SK-N-SH (cell line): ENCODE results near the gene LARGE1.

Source experiments
- CHD2 ChIP-seq: fragments of 150-350 bp; IDR thresholded peaks from 2 replicates; pipeline ENCODE4 v1.6.1; 2018; ENCODE audit warnings: low read length; ENCODE audit not compliant: partially characterized antibody
- CTCF ChIP-seq: fragments of 200-600 bp; sonication (generic); IDR thresholded peaks from 2 replicates; pipeline ENCODE4 v1.6.1; 2017; ENCODE audit warnings: antibody characterized with exemption, mild to moderate bottlenecking, moderate library complexity
- EP300 ChIP-seq, 2 experiments: IDR thresholded peaks; 2 replicates each; pipeline versions ENCODE4 v1.4.0 to v1.6.1; 2012; ENCODE audit warnings: borderline replicate concordance in 1 of 2, low read depth in 1 of 2, low read length in 1 of 2
- EZH2phosphoT487 ChIP-seq: fragments of 200-600 bp; sonication (generic); IDR thresholded peaks from 2 replicates; pipeline ENCODE4 v1.6.1; 2017; ENCODE audit warnings: low read depth, mixed run types, mild to moderate bottlenecking, antibody characterized with exemption, moderate library complexity, borderline replicate concordance
- GABPA ChIP-seq: IDR thresholded peaks from 2 replicates; pipeline ENCODE4 v1.4.0; 2012; ENCODE audit warnings: low read depth, mild to moderate bottlenecking
- PBX3 ChIP-seq: IDR thresholded peaks from 2 replicates; pipeline ENCODE4; 2012
- POLR2AphosphoS5 ChIP-seq: IDR thresholded peaks from 2 replicates; pipeline ENCODE4 v1.6.1; 2012; ENCODE audit warnings: low read depth, low read length
- RAD21 ChIP-seq: IDR thresholded peaks from 2 replicates; pipeline ENCODE4 v1.6.1; 2012; ENCODE audit warnings: mild to moderate bottlenecking, low read length
- RCOR1 ChIP-seq: fragments of 150-350 bp; IDR thresholded peaks from 2 replicates; pipeline ENCODE4 v1.6.1; 2017; ENCODE audit warnings: antibody characterized with exemption, low read length
- RXRA ChIP-seq: IDR thresholded peaks from 2 replicates; pipeline ENCODE4 v1.4.0; 2012; ENCODE audit warnings: low read depth, mild to moderate bottlenecking, borderline replicate concordance
- TCF12 ChIP-seq: IDR thresholded peaks from 2 replicates; pipeline ENCODE4 v1.4.0; 2012
- TEAD4 ChIP-seq: IDR thresholded peaks from 2 replicates; pipeline ENCODE4 v1.4.0; 2012; ENCODE audit warnings: mild to moderate bottlenecking, borderline replicate concordance; ENCODE audit not compliant: insufficient read depth
- USF2 ChIP-seq: fragments of 150-350 bp; IDR thresholded peaks from 2 replicates; pipeline ENCODE4 v1.6.1; 2017; ENCODE audit warnings: antibody characterized with exemption, low read length, low read depth, borderline replicate concordance

GRCh38 chr22:33831207-33831606, 89.1 kb downstream of the LARGE1 start:
- TF ChIP-seq CTCF (no peak), TCF12 (no peak), EP300 (IDR thresholded peaks at IDR 0.05; ENCODE audit: borderline replicate concordance in 1 of 2, low read depth in 1 of 2, low read length in 1 of 2) (no peak), USF2 (no peak), RXRA (no peak), CHD2 (no peak), POLR2AphosphoS5 (no peak), RCOR1 (no peak), EZH2phosphoT487 (no peak), PBX3 (no peak), GABPA (no peak), TEAD4 (no peak), RAD21 (no peak)
